HL-60/S4 (cell line): Measurements from ENCODE around the gene AASDHPPT.
"Not testable (repeated sequence)": the region's sequence is repeated elsewhere in the genome, so short reads cannot be mapped to it uniquely, and the experiment has no call there.

Experiments used
- in situ Hi-C: fragments of 300-500 bp; cut with MboI; formaldehyde crosslinking; loops from 2 replicates; pipeline ENCODE4 v1.14.3; 2022; ENCODE audit warnings: low sequenced_read_pairs

AASDHPPT gene

GRCh38 chr11:106077609-106078455 is at the start of gene AASDHPPT:
Gene AASDHPPT, plus strand, starts transcription at chr11:106077662. Its CDS starts 49 bp downstream, at chr11:106077711.
- in situ Hi-C loops: no loop called here

- in situ Hi-C loops: no loop called here
Measured at GRCh38 chr11:106030609-106031008, 46.9 kb upstream of the AASDHPPT start.

DNA sequence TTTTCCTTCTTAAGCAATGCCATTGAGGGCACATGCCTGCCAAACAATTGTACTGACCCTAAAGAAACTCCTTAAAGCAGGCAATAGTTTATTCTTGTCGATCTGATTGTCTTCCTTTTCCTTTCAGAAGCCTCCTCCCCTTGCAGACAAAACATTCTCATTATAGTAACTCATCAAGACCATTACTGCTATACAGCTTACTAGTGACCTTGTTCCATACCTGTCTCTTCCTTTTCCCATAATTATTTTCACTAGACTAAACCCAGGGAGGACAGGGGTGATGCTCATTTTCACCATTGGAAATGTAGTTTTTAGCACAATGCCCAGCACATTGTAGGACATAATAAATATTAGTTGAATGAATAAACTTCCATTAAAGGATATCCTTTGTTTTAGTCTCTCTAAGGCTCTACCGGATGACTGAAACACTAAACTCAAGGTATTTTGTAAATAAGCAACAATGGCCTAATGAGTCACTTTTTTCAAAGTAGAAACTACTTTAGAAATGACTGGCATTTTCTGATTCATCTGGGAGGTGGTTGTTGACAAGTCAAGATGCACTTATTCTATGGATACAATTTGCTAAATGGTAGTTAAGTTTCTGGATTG is 46.2 kb upstream of the AASDHPPT start:
- in situ Hi-C loops: no loop called here

DNA sequence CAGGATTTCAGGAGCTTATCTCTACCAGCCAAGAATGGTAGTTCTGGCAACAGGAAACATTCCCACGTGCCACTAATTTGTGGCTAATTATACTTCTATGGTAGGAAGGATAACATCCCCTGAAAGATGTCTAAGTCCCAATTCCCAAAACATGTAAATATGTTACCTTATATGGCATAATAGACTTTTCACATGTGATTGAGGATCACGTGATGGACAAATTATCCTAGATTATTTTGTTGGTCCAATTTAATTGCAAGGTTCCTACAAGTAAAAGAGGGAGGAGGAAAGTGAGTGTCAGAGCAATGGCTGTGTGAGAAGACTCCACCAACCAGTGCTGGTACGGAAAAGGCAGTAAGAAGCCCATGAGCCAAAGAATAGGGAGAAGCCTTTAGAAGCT is 45.5 kb upstream of the AASDHPPT start:
- in situ Hi-C loops: no loop called here

- in situ Hi-C loops: no loop called here
Measured at GRCh38 chr11:106032861-106033260, 44.6 kb upstream of the AASDHPPT start.

- in situ Hi-C loops: no loop called here
Measured at GRCh38 chr11:106043540-106043939, 33.9 kb upstream of the AASDHPPT start.

GRCh38 chr11:106047631-106048030 is 29.8 kb upstream of the AASDHPPT start:
- in situ Hi-C loops: no loop called here

DNA sequence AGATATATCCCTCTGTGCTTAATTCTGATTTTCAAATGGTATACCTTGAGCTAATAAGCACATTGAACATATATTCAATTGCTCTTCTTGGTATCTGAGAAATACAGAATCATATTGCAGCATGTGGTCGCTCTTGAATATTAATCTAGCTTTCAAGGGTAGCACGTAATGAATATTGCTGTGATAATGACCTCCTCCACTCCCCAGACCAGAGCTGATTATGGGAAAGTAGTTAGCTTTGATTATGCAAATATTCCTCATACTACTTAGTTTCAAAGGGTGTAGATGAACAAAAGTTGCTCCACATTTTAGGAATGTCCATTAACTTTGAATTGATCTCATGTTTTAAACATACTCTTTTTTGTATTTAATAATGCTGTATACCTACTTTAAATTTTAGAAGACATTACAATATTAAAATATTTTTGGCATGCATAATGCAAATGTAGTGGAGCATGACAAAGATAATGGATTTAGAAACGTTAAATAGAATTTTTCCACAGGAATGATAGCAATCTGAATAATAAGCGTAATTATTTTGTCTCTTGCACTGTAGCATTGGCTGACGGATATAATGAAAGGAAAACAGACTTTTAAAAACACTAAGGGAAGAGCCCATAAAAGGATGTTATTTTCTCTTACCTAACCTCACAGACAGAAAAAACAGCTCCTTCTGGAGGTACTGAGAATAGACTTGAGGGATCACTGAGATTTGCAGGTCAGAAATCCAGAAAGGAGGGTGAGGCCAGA is 27.6 kb upstream of the AASDHPPT start:
- in situ Hi-C loops: no loop called here

DNA sequence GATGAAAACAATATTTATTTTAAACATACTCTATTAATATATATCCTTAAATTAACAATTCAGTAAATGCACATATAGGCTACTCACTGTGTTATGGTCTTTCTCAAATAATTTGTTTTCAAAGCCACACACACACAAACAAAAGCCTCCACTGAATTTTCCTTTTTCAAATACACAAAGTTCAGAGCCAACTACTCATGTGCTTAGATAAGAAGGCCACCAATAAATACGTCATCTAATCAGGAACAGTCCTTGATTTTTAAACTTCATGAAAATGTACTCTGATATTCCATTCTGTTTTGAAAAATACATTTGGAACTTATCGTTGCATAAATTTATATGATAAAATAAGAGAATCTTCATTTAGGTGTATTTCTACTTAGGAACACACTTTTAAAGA is 26.4 kb upstream of the AASDHPPT start:
- in situ Hi-C loops: no loop called here

DNA sequence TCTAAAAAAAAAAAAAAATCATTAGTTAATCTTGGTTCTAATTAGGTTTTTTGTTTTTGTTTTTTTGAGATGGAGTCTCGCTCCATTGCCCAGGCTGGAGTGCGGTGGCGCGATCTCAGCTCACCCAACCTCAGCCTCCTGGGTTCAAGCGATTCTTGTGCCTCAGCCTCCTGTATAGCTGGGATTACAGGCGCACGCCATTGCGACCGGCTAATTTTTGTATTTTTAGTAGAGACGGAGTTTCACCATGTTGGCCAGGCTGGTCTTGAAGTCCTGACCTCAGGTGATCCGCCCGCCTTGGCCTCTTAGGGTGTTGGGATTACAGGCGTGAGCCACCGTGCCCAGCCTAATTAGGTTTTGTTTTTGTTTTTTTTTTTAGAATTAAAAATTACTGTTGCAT is 19.1 kb upstream of the AASDHPPT start:
- in situ Hi-C loops: not testable (repeated sequence)

DNA sequence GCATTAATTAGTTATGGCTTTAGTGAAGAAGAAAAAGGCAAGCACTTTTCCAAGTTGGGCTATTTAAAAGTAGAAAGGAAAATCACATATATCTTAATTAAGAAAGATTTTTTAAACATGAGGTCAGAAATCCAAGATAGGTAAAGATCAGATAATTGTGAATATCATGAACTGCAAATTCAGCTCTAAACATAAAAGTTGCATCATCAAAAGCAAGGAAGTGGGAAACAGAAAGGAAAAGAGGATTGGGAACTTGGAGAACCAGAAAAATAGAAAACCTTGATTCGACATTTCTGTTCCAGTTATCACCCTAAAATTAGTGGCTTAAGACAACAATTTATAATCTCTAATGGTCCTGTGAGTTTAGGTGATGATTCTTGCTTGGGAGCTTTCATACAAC is 17.8 kb upstream of the AASDHPPT start:
- in situ Hi-C loops: no loop called here

DNA sequence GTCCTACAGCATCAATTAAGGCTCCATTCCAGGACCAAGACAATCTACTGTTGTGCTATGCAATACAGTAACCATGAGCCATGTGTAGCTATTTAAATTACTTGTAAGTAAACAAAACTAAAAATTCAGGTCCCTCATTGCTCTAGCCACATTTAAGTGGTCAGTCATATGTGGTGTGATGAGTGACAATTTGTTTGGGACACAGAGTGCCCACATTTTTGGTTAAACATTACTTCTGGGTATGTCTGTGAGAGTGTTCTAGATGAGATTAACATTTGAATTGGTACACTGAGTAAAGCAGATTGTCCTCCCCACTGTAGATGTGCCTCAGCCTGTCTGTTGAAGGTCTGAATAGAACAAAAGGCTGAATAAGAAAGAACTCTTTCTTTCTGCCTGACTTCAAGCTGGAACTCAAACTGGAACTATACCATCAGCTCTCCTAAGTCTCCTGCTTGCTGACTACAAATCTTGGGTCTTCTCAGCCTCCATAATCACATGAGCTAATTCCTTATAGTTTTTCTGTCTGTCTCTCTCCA is 16.1 kb upstream of the AASDHPPT start:
- in situ Hi-C loops: no loop called here

- in situ Hi-C loops: no loop called here
Measured at GRCh38 chr11:106061954-106062949, 15.2 kb upstream of the AASDHPPT start.

- in situ Hi-C loops: no loop called here
Measured at GRCh38 chr11:106063009-106063408, 14.5 kb upstream of the AASDHPPT start.

- in situ Hi-C loops: no loop called here
Measured at GRCh38 chr11:106070606-106071005, 6.9 kb upstream of the AASDHPPT start.

DNA sequence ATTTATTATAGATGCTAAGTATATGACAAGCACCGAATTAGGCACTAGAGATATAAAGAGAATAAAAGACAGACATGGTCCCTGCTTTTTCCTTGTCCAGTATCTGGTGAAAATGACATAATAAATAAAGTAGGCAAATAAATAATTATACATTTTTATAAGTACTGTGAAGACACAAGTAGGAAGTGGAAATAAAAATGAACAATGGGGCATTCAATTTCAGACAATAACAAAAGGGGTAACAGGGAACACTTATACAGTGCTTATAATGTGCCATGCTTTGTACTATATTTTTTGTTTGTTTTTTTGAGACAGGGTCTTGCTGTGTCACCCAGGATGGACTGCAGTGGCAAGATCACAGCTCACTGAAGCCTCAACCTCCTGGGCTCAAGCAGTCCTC is 4.7 kb upstream of the AASDHPPT start:
- in situ Hi-C loops: no loop called here

DNA sequence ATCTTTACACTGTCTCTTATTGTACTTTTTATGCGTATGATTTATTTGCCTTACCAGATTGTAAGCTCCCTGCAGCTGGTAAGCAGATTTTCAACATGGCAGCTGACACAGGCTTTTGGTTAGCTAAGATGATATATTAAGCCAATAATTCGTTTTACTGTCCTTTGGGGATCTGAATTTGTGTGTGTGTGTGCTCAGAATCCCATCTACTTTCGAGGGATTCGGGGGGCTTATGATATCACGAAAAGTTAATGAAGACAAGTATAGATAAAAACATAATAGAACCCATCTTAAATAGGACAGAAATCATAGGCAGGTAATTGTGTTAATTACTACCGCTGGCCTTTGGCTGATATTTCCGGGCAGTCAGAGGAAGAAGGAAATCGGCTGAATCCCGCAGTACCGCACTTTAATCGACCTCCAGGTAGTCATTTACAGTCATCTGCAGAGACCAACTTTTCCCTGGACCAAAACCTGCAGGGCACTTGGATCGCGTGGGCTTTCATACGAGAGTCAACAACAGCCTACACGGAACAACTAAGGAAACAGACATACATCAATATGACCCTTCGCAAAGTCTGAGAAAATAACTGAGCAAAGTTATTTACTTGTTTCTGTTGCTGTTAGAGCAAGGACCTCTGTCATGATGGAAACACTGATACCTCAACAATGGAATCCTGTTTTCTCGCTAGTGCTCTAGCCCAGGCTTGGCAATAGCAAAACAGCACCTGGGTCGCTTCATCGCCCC is 1.1 kb upstream of the AASDHPPT start:
- in situ Hi-C loops: no loop called here

- in situ Hi-C loops: no loop called here
Measured at GRCh38 chr11:106076919-106077608, 398 bp upstream of the AASDHPPT start, which contains the start of gene KBTBD3. Gene KBTBD3, minus strand, starts transcription at chr11:106077347. Its CDS starts 18,250 bp downstream, at chr11:106059097.

GRCh38 chr11:106082096-106082495 is 4.6 kb downstream of the AASDHPPT start:
- in situ Hi-C loops: no loop called here
